ENCODE measurements around the gene CNPY1.

- TF ChIP-seq GATA3 (IDR thresholded peaks at IDR 0.05; ENCODE audit: low read depth, low read length) (no peak), GATA2 (IDR thresholded peaks at IDR 0.05; ENCODE audit: low read depth, low read length) (no peak)
These were observed 40.6 kb upstream of the CNPY1 start for GRCh38 chr7:155586843-155587440.
